Lung (tissue), 12 donors: ENCODE results near the gene PSME2. TPM values are rescaled to one million over a fixed set of nuclear protein-coding genes. Genes with fewer than 3 reads are reported as not detected.

ENCODE experiments used
- ATAC-seq: fragments of 200-7000 bp; cut with Tn5 transposase; one replicate; pipeline ENCODE4 v1.9.1; 2020; ENCODE audit warnings: moderate number of reproducible peaks; ENCODE audit not compliant: insufficient read depth, low FRiP score
- DNase-seq, 3 donors: peaks; one replicate each; pipeline ENCODE4 v3.0.0-alpha.2; 2013 to 2017
- H3K27ac ChIP-seq, 2 donors: one replicate each; pipeline ENCODE4 v1.5.1; 2013; ENCODE audit warnings: mild to moderate bottlenecking in 2 of 2, moderate library complexity in 2 of 2, control low read depth in 1 of 2, inconsistent platforms in 1 of 2, low read depth in 1 of 2, low read length in 1 of 2
- H3K27me3 ChIP-seq, 3 donors: one replicate each; pipeline ENCODE4 v1.5.1; 2013; ENCODE audit warnings: low read length in 2 of 3; ENCODE audit not compliant: control insufficient read depth in 3 of 3, insufficient read depth in 3 of 3
- H3K36me3 ChIP-seq, 4 donors: one replicate each; pipeline ENCODE4 v1.5.1; 2013; ENCODE audit warnings: low read length in 4 of 4, mild to moderate bottlenecking in 1 of 4, moderate library complexity in 1 of 4; ENCODE audit not compliant: control insufficient read depth in 4 of 4, insufficient read depth in 4 of 4
- H3K4me1 ChIP-seq, 5 donors: one replicate each; pipeline ENCODE4 v1.5.1; 2013; ENCODE audit warnings: low read length in 5 of 5, mild to moderate bottlenecking in 2 of 5, moderate library complexity in 1 of 5; ENCODE audit not compliant: control insufficient read depth in 5 of 5, insufficient read depth in 5 of 5
- H3K4me3 ChIP-seq: one replicate; pipeline ENCODE4 v1.5.1; 2013; ENCODE audit warnings: mild to moderate bottlenecking, control low read depth, moderate library complexity
- H3K9ac ChIP-seq, 2 donors: one replicate each; pipeline ENCODE4 v1.5.1; 2013; ENCODE audit warnings: low read length in 2 of 2, control low read depth in 1 of 2; ENCODE audit not compliant: insufficient read depth in 1 of 2
- H3K9me3 ChIP-seq, 4 donors: one replicate each; pipeline ENCODE4 v1.5.1; 2013; ENCODE audit warnings: low read length in 3 of 4, mild to moderate bottlenecking in 1 of 4, moderate library complexity in 1 of 4; ENCODE audit not compliant: control insufficient read depth in 4 of 4, insufficient read depth in 3 of 4
- CTCF ChIP-seq: IDR thresholded peaks from 2 replicates; pipeline ENCODE4 v1.5.1; 2012; ENCODE audit warnings: mild to moderate bottlenecking; ENCODE audit errors: control extremely low read depth, extremely low read depth
- WGBS, 2 donors: extraction: QIAGEN DNeasy Blood & Tissue Kit; methylation state at CpG; one replicate each; pipeline ENCODE4 v1.1.7; 2013; 5-methylcytosine and 5-hydroxymethylcytosine counted together
- polyA plus RNA-seq, 2 donors: library from polyadenylated mRNA; stranded (reverse); fragments of 200-250 nt; gene quantifications; one replicate each; pipeline ENCODE4 v1.2.1, GENCODE V29; 2013
- total RNA-seq, 2 donors: library from RNA; depleted of rRNA in 1 of 2; stranded (reverse); fragments of >200 nt in 1 of 2; gene quantifications; one replicate each; pipeline ENCODE4 v1.2.1, GENCODE V29; 2014 to 2021
- donor health status: control.
- donor health status: control.
- donor health status: Bipolar disorder and iron deficiency.
- donor health status: healthy.
- donor health status: DM: yes; HTN: yes; CAD: no.

PSME2 gene
- total and polyA plus RNA-seq, 4 donors, result 89.1 to 328 (median 230) TPM

DNA sequence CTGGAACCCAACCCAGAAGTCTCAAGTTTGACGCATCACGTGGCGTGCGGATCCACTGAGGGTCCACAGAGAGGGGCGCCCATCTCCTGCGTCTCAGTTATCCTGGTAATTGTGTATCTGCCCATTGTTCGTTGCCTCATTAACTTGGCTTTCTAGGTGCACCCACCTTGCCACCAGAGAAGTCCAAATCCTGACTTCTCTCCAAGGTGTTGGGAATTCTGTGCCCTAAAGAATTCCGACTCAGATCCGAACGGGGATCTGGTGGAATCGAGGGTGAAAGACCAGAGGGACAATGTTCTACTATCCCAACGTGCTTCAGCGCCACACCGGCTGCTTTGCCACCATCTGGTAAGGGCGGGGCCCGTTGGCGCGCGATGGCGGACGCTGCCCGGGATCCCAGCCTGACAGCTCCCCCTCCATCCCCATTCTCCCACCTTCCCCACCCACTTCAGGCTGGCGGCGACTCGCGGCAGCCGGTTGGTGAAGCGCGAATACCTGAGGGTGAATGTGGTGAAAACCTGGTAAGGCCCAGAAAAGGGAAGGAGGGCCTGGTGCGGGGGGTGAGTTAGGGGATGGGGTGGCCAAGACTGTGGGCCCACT is 26.0 kb upstream of the PSME2 start:
- DNase-seq (peak in 2 of 3 donors; percentile 22 to 34), ATAC-seq (no peak)

DNA sequence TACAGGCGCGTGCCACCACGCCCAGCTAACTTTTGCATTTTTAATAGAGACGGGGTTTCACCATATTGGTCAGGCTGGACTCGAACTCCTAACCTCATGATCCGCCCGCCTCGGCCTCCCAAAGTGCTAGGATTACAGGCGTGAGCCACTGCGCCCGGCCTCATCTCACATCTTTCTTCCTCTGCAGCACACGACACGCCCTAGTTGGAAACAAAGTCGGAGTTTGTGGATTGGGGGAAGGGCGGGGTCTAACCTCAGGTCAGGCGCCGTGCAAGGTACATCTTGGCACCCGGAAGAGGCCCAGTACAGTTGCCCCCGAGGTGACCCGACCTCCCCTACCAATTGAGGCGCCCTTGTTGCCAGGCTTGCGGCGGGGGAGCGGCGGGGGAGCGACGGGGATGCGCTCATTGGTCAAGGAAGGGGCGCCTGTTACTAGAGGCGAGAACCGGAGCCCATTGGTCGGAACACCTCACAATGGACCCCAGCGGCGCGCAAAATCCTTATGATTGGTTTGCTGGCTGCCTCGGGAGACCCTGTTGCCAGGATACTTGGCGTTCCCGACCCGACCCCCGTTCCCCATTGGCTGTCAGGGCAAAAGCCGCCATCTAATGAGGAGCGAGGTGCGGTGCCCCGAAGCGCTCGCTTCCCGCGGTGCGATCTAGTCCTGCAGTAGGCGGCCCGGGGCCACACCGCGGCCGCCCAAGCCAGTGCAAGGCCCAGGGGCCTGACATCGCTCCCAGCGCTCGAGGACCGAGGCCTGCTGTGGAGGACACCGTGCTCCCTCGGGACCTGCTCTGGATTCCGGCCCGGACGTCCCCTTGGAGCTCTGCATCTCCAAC is 25.2 kb upstream of the PSME2 start, which contains the start of gene REC8:
Gene REC8 (plus strand): TSS at position 659 of the 839 bp plus-strand sequence. CDS start 473 bp downstream, outside the sequence.
- H3K4me3 ChIP-seq, result peak within 1 kb of the TSS; percentile 12
- H3K27ac ChIP-seq, result peak within 1 kb of the TSS in 1 of 2 donors; percentile 22
- no peak for TF ChIP-seq CTCF
- peaks cover 4 to 26% (median 8%) of the 10 kb centered on the region in 4 donors for H3K36me3 ChIP-seq
- no peak within 1 kb of the TSS for H3K9ac ChIP-seq
- ATAC-seq (peak; percentile 86), DNase-seq (peak; percentile 95)
- no peaks in the 10 kb centered on the region for H3K27me3 ChIP-seq
- peaks cover 0 to 14% (median 4%) of the 10 kb centered on the region in 5 donors for H3K4me1 ChIP-seq
- 14 to 26% methylated on average over 62 to 63 of the region's 63 CpGs for WGBS, 2 donors
- H3K9me3 ChIP-seq, result no peaks in the 10 kb centered on the region

More for the DNA sequence above, 26.0 kb upstream of the PSME2 start:
- Histone ChIP-seq H3K9ac (no peak overlapping the region), H3K27ac (peak overlapping the region in 1 of 2 donors; percentile 22), H3K4me3 (peak overlapping the region; percentile 12), H3K4me1 (peaks cover 0 to 14% (median 4%) of the 10 kb centered on the region in 5 donors), H3K9me3 (no peaks in the 10 kb centered on the region), H3K27me3 (no peaks in the 10 kb centered on the region), H3K36me3 (peaks cover 4 to 29% (median 7%) of the 10 kb centered on the region in 4 donors)
- TF ChIP-seq CTCF, result no peak
- WGBS, 2 donors, result 22 to 41% methylated on average over 30 of the region's 30 CpGs

DNA sequence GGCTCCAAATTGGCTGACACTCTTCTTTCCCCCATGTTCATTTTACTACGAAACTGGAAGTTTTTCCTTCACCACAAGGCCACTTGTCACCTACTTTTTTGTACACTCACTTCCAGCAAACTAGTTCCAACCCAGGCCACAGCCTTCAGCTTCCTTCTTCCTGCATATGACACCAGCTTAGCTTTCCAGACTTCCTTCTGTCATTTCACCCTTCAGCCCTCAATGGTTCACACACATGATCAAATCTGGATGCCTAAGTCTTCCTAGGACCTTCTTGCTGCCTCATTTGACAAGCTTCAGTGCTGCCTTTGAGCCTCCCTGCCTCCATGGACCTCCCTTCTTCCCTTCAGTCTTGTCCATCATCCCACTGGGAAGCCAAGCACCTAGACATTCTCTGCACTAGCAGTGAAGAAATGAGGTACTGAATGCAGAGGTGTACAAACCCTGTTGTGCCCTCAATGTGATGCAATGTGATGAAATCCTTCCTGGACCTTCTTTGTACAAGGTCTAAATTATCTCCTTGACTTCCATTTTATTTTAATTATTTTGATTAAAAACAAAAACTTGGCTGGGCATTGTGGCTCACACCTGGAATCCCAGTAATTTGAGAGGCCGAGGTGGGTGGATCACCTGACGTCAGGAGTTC is 21.2 kb upstream of the PSME2 start:
- peak overlapping the region in 1 of 2 donors; percentile 61 for H3K27ac ChIP-seq
- H3K9ac ChIP-seq, result no peak overlapping the region
- TF ChIP-seq CTCF, result no peak
- no peaks in the 10 kb centered on the region for H3K9me3 ChIP-seq
- DNase-seq (no peak), ATAC-seq (no peak)
- WGBS, 2 donors, result 76 to 81% methylated on average over 3 of the region's 3 CpGs
- no peak overlapping the region for H3K4me3 ChIP-seq
- H3K36me3 ChIP-seq, result peaks cover 22 to 50% (median 33%) of the 10 kb centered on the region in 4 donors
- no peaks in the 10 kb centered on the region for H3K27me3 ChIP-seq
- peaks cover 0 to 14% (median 4%) of the 10 kb centered on the region in 5 donors for H3K4me1 ChIP-seq
